ENCODE measurements around the gene PERM1.

PERM1 gene

GRCh38 chr1:969260-969855, 12.5 kb downstream of the PERM1 start:
- Histone ChIP-seq H3K9ac (ENCODE audit: insufficient read length, low read depth) (no peak overlapping the region), H3K36me3 (ENCODE audit: insufficient read depth, insufficient read length, low read length) (peaks cover 5% of the 10 kb centered on the region), H3K4me1 (ENCODE audit: insufficient read depth, insufficient read length) (peaks cover 8% of the 10 kb centered on the region), H3K9me3 (ENCODE audit: insufficient read depth, low read length) (no peaks in the 10 kb centered on the region), H3K4me3 (ENCODE audit: insufficient read length, low read depth) (no peak overlapping the region), H3K27me3 (ENCODE audit: insufficient read depth, insufficient read length) (peaks cover 18% of the 10 kb centered on the region)
- DNase-seq (ENCODE audit: low read depth, low spot score), result no peak
- TF ChIP-seq SUZ12 (IDR thresholded peaks at IDR 0.05; ENCODE audit: extremely low read depth, insufficient read depth, insufficient read length) (no peak), ZNF274 (IDR thresholded peaks at IDR 0.05; ENCODE audit: low read depth, low read length) (no peak), YY1 (IDR thresholded peaks at IDR 0.05; ENCODE audit: insufficient read depth, insufficient read length) (no peak)

- peaks cover 18% of the 10 kb centered on the region for H3K27me3 ChIP-seq (ENCODE audit: insufficient read depth, insufficient read length)
- H3K9me3 ChIP-seq (ENCODE audit: insufficient read depth, low read length), result no peaks in the 10 kb centered on the region
- H3K4me1 ChIP-seq (ENCODE audit: insufficient read depth, insufficient read length), result peaks cover 8% of the 10 kb centered on the region
- H3K4me3 ChIP-seq (ENCODE audit: insufficient read length, low read depth), result no peak overlapping the region
- peaks cover 20% of the 10 kb centered on the region for H3K36me3 ChIP-seq (ENCODE audit: insufficient read depth, insufficient read length, low read length)
- no peak overlapping the region for H3K9ac ChIP-seq (ENCODE audit: insufficient read length, low read depth)
- no peak for DNase-seq (ENCODE audit: low read depth, low spot score)
- TF ChIP-seq ZNF274 (IDR thresholded peaks at IDR 0.05; ENCODE audit: low read depth, low read length) (no peak), SUZ12 (IDR thresholded peaks at IDR 0.05; ENCODE audit: extremely low read depth, insufficient read depth, insufficient read length) (no peak), YY1 (IDR thresholded peaks at IDR 0.05; ENCODE audit: insufficient read depth, insufficient read length) (no peak)
These were observed 14.2 kb downstream of the PERM1 start for GRCh38 chr1:967466-968343.

GRCh38 chr1:966704-967300, 15.1 kb downstream of the PERM1 start:
- Histone ChIP-seq H3K4me3 (ENCODE audit: insufficient read length, low read depth) (peak overlapping the region; percentile 63), H3K9ac (ENCODE audit: insufficient read length, low read depth) (peak overlapping the region; percentile 79), H3K27me3 (ENCODE audit: insufficient read depth, insufficient read length) (peaks cover 18% of the 10 kb centered on the region), H3K4me1 (ENCODE audit: insufficient read depth, insufficient read length) (peaks cover 8% of the 10 kb centered on the region), H3K9me3 (ENCODE audit: insufficient read depth, low read length) (no peaks in the 10 kb centered on the region), H3K36me3 (ENCODE audit: insufficient read depth, insufficient read length, low read length) (peaks cover 28% of the 10 kb centered on the region)
- TF ChIP-seq SUZ12 (IDR thresholded peaks at IDR 0.05; ENCODE audit: extremely low read depth, insufficient read depth, insufficient read length), result no peak
- TF ChIP-seq YY1 (IDR thresholded peaks at IDR 0.05; ENCODE audit: insufficient read depth, insufficient read length), result no peak
- no peak for TF ChIP-seq ZNF274 (IDR thresholded peaks at IDR 0.05; ENCODE audit: low read depth, low read length)
- no peak for DNase-seq (ENCODE audit: low read depth, low spot score)

- peaks cover 23% of the 10 kb centered on the region for H3K27me3 ChIP-seq (ENCODE audit: insufficient read depth, insufficient read length)
- H3K4me3 ChIP-seq (ENCODE audit: insufficient read length, low read depth), result peak within 1 kb of the TSS; percentile 63
- peak within 1 kb of the TSS; percentile 79 for H3K9ac ChIP-seq (ENCODE audit: insufficient read length, low read depth)
- peaks cover 12% of the 10 kb centered on the region for H3K4me1 ChIP-seq (ENCODE audit: insufficient read depth, insufficient read length)
- H3K36me3 ChIP-seq (ENCODE audit: insufficient read depth, insufficient read length, low read length), result peaks cover 31% of the 10 kb centered on the region
- no peak for DNase-seq (ENCODE audit: low read depth, low spot score)
- TF ChIP-seq YY1 (IDR thresholded peaks at IDR 0.05; ENCODE audit: insufficient read depth, insufficient read length) (no peak), SUZ12 (IDR thresholded peaks at IDR 0.05; ENCODE audit: extremely low read depth, insufficient read depth, insufficient read length) (no peak), ZNF274 (IDR thresholded peaks at IDR 0.05; ENCODE audit: low read depth, low read length) (no peak)
- no peaks in the 10 kb centered on the region for H3K9me3 ChIP-seq (ENCODE audit: insufficient read depth, low read length)
These were observed 15.7 kb downstream of the PERM1 start, which contains the start of gene PLEKHN1 for GRCh38 chr1:966135-966703. PLEKHN1 (plus strand) TSS chr1:966482; CDS start chr1:966532, 50 bp downstream.

GRCh38 chr1:965526-966134, 16.3 kb downstream of the PERM1 start:
- TF ChIP-seq YY1 (IDR thresholded peaks at IDR 0.05; ENCODE audit: insufficient read depth, insufficient read length) (no peak), SUZ12 (IDR thresholded peaks at IDR 0.05; ENCODE audit: extremely low read depth, insufficient read depth, insufficient read length) (no peak), ZNF274 (IDR thresholded peaks at IDR 0.05; ENCODE audit: low read depth, low read length) (no peak)
- peaks cover 12% of the 10 kb centered on the region for H3K4me1 ChIP-seq (ENCODE audit: insufficient read depth, insufficient read length)
- H3K9me3 ChIP-seq (ENCODE audit: insufficient read depth, low read length), result no peaks in the 10 kb centered on the region
- H3K9ac ChIP-seq (ENCODE audit: insufficient read length, low read depth), result peak overlapping the region; percentile 79
- DNase-seq (ENCODE audit: low read depth, low spot score), result no peak
- H3K4me3 ChIP-seq (ENCODE audit: insufficient read length, low read depth), result no peak overlapping the region
- H3K27me3 ChIP-seq (ENCODE audit: insufficient read depth, insufficient read length), result peaks cover 24% of the 10 kb centered on the region
- H3K36me3 ChIP-seq (ENCODE audit: insufficient read depth, insufficient read length, low read length), result peaks cover 31% of the 10 kb centered on the region

- H3K9me3 ChIP-seq (ENCODE audit: insufficient read depth, low read length), result no peaks in the 10 kb centered on the region
- H3K27me3 ChIP-seq (ENCODE audit: insufficient read depth, insufficient read length), result peaks cover 28% of the 10 kb centered on the region
- peaks cover 31% of the 10 kb centered on the region for H3K36me3 ChIP-seq (ENCODE audit: insufficient read depth, insufficient read length, low read length)
- TF ChIP-seq YY1 (IDR thresholded peaks at IDR 0.05; ENCODE audit: insufficient read depth, insufficient read length) (no peak), SUZ12 (IDR thresholded peaks at IDR 0.05; ENCODE audit: extremely low read depth, insufficient read depth, insufficient read length) (no peak), ZNF274 (IDR thresholded peaks at IDR 0.05; ENCODE audit: low read depth, low read length) (no peak)
- no peak overlapping the region for H3K9ac ChIP-seq (ENCODE audit: insufficient read length, low read depth)
- peaks cover 8% of the 10 kb centered on the region for H3K4me1 ChIP-seq (ENCODE audit: insufficient read depth, insufficient read length)
- H3K4me3 ChIP-seq (ENCODE audit: insufficient read length, low read depth), result no peak overlapping the region
- DNase-seq (ENCODE audit: low read depth, low spot score), result no peak
These were observed 17.0 kb downstream of the PERM1 start for GRCh38 chr1:964691-965525.
